Common myeloid progenitor, CD34-positive (primary cell): ENCODE results near the gene OR8B3.
"Not testable (repeated sequence)": the region's sequence is repeated elsewhere in the genome, so short reads cannot be mapped to it uniquely, and the experiment has no call there.

Experiments used
- CTCF ChIA-PET: fragments of 350-600 bp; sonication (Branson Sonifier 250); formaldehyde crosslinking; loops from one replicate; lab custom pipeline; 2021; ENCODE audit warnings: antibody characterized with exemption; lab: Charles Lee
- POLR2A ChIA-PET: fragments of 350-600 bp; sonication (Branson Sonifier 250); formaldehyde crosslinking; loops from one replicate; lab custom pipeline; 2021; ENCODE audit warnings: antibody characterized with exemption; lab: Charles Lee
- DNase-seq, 3 donors: peaks; one replicate each; pipeline versions ENCODE4 v3.0.0 to v3.0.0-alpha.2; 2013
- H3K27ac ChIP-seq, 2 experiments: 1 replicate in 1 of 2; 2 replicates in 1 of 2; pipeline ENCODE4 v1.7.0; 2013; ENCODE audit warnings: inconsistent platforms in 2 of 2, low read length in 2 of 2, mild to moderate bottlenecking in 2 of 2, low read depth in 1 of 2, moderate library complexity in 1 of 2; ENCODE audit not compliant: severe bottlenecking in 2 of 2, insufficient read depth in 1 of 2, poor library complexity in 1 of 2
- H3K27me3 ChIP-seq, 5 experiments: replicated peaks in 2 of 5; 1 replicate in 3 of 5; 2 replicates in 2 of 5; pipeline versions ENCODE4 v1.6.1 to v1.7.0; 2013; ENCODE audit warnings: low read length in 4 of 5, mild to moderate bottlenecking in 2 of 5, moderate library complexity in 2 of 5, inconsistent platforms in 1 of 5; ENCODE audit not compliant: insufficient read depth in 5 of 5, control insufficient read depth in 4 of 5
- H3K36me3 ChIP-seq, 4 experiments: 1 replicate in 2 of 4; 2 replicates in 2 of 4; pipeline versions ENCODE4 v1.6.1 to v1.7.0; 2013; ENCODE audit warnings: low read length in 3 of 4, control low read depth in 1 of 4, mild to moderate bottlenecking in 1 of 4; ENCODE audit not compliant: control insufficient read depth in 4 of 4, insufficient read depth in 4 of 4
- H3K4me1 ChIP-seq, 4 experiments: 1 replicate in 3 of 4; 2 replicates in 1 of 4; pipeline versions ENCODE4 v1.6.1 to v1.7.1; 2013; ENCODE audit warnings: low read length in 3 of 4, mild to moderate bottlenecking in 3 of 4, control low read depth in 1 of 4, inconsistent platforms in 1 of 4, moderate library complexity in 1 of 4; ENCODE audit not compliant: control insufficient read depth in 4 of 4, insufficient read depth in 4 of 4; ENCODE audit errors: control extremely low read depth in 1 of 4
- H3K4me3 ChIP-seq, 7 experiments: 1 replicate in 4 of 7; 2 replicates in 3 of 7; pipeline versions ENCODE4 v1.5.1 to v1.7.0; 2013; ENCODE audit warnings: mild to moderate bottlenecking in 7 of 7, low read length in 6 of 7, moderate library complexity in 6 of 7, inconsistent platforms in 2 of 7, low read depth in 2 of 7, control low read depth in 1 of 7; ENCODE audit not compliant: insufficient read depth in 4 of 7, control insufficient read depth in 1 of 7; ENCODE audit errors: extremely low read depth in 1 of 7
- H3K9me3 ChIP-seq, 5 experiments: 1 replicate in 4 of 5; 2 replicates in 1 of 5; pipeline versions ENCODE4 v1.6.1 to v1.7.1; 2013; ENCODE audit warnings: low read length in 4 of 5, mild to moderate bottlenecking in 2 of 5, inconsistent platforms in 1 of 5, low read depth in 1 of 5, moderate library complexity in 1 of 5; ENCODE audit not compliant: control insufficient read depth in 4 of 5, insufficient read depth in 2 of 5; ENCODE audit errors: control extremely low read depth in 1 of 5
- WGBS: methylation state at CpG from one replicate; pipeline ENCODE4 v1.1.5; 2013; ENCODE audit not compliant: insufficient coverage; 5-methylcytosine and 5-hydroxymethylcytosine counted together

The OR8B3 gene

GRCh38 chr11:124405581-124405980 lies 6.8 kb upstream of the OR8B3 start:
- Histone ChIP-seq H3K36me3 (no peaks in the 10 kb centered on the region), H3K27ac (no peak overlapping the region)
- WGBS = 100% methylated on average over 2 of the region's 2 CpGs

GRCh38 chr11:124403186-124403585 lies 4.4 kb upstream of the OR8B3 start:
- POLR2A ChIA-PET = not testable (repeated sequence)

More at GRCh38 chr11:124405581-124405980, 6.8 kb upstream of the OR8B3 start:
- Histone ChIP-seq H3K27me3 (peaks cover 0 to 19% (median 0%) of the 10 kb centered on the region in 5 experiments), H3K9me3 (no peaks in the 10 kb centered on the region), H3K4me1 (no peaks in the 10 kb centered on the region), H3K4me3 (no peak overlapping the region)
- ChIA-PET POLR2A (no interaction called here), CTCF (interaction anchor here (1.9 kb wide), 1 partner anchor 10 kb away, joined by 9 read pairs; no protein-coding TSS in a partner anchor)
- DNase-seq = no peak

GRCh38 chr11:124402326-124402922 lies 3.6 kb upstream of the OR8B3 start:
- DNase-seq = peak; percentile 59 to 83 (median 77)
- Histone ChIP-seq H3K27me3 (peaks cover 0 to 19% (median 0%) of the 10 kb centered on the region in 5 experiments), H3K4me1 (no peaks in the 10 kb centered on the region), H3K36me3 (no peaks in the 10 kb centered on the region), H3K27ac (no peak overlapping the region), H3K9me3 (no peaks in the 10 kb centered on the region), H3K4me3 (no peak overlapping the region)
- ChIA-PET POLR2A (interaction anchor here (0.6 kb wide), 1 partner anchor 19 kb away, joined by 3 read pairs; no protein-coding TSS in a partner anchor), CTCF (interaction anchor here (0.6 to 1.7 kb wide), 16 partner anchors 9 to 464 kb away, joined by 3 to 8 read pairs (median 4); no protein-coding TSS in a partner anchor)
- WGBS = 0% methylated on average over 1 of the region's 8 CpGs

More at GRCh38 chr11:124403186-124403585, 4.4 kb upstream of the OR8B3 start:
- H3K27ac ChIP-seq, H3K4me3 ChIP-seq, H3K36me3 ChIP-seq, H3K4me1 ChIP-seq, H3K9me3 ChIP-seq, DNase-seq: not testable (repeated sequence)
- no CpG with 5 or more reads among the region's 27 CpGs for WGBS
- H3K27me3 ChIP-seq = peaks cover 0 to 19% (median 0%) of the 10 kb centered on the region in 5 experiments
- CTCF ChIA-PET = interaction anchor here (1.4 to 1.6 kb wide), 2 partner anchors 31 to 186 kb away, joined by 3 to 5 read pairs; no protein-coding TSS in a partner anchor

- H3K9me3 ChIP-seq, POLR2A ChIA-PET, H3K4me3 ChIP-seq, H3K27me3 ChIP-seq, DNase-seq, H3K36me3 ChIP-seq, H3K4me1 ChIP-seq, H3K27ac ChIP-seq: not testable (repeated sequence)
- CTCF ChIA-PET = interaction anchor here (0.6 kb wide), 1 partner anchor 412 kb away, joined by 4 read pairs; no protein-coding TSS in a partner anchor
- no CpG with 5 or more reads among the region's 4 CpGs for WGBS
These were observed 2.0 kb downstream of the OR8B3 start for GRCh38 chr11:124396847-124397246.

GRCh38 chr11:124394408-124394807 lies 4.4 kb downstream of the OR8B3 start:
- ChIA-PET POLR2A (interaction anchor here (0.6 kb wide), 1 partner anchor 1486 kb away, joined by 6 read pairs; no protein-coding TSS in a partner anchor), CTCF (no interaction called here)
- WGBS = 100% methylated on average over 2 of the region's 3 CpGs

GRCh38 chr11:124384399-124384798 lies 14.4 kb downstream of the OR8B3 start, which contains the start of gene OR8B2:
OR8B2 (minus strand) TSS chr11:124384499; CDS start chr11:124383343, 1,156 bp downstream.
- POLR2A ChIA-PET = no interaction called here
- Histone ChIP-seq H3K27ac (no peak within 1 kb of the TSS), H3K27me3 (no peaks in the 10 kb centered on the region), H3K9me3 (no peaks in the 10 kb centered on the region), H3K4me1 (no peaks in the 10 kb centered on the region), H3K4me3 (no peak within 1 kb of the TSS), H3K36me3 (no peaks in the 10 kb centered on the region)
- WGBS = 92% methylated on average over 2 of the region's 2 CpGs
- CTCF ChIA-PET = no interaction called here
- DNase-seq = no peak

More at GRCh38 chr11:124394408-124394807, 4.4 kb downstream of the OR8B3 start:
- Histone ChIP-seq H3K4me3 (no peak overlapping the region), H3K27me3 (no peaks in the 10 kb centered on the region), H3K36me3 (no peaks in the 10 kb centered on the region), H3K9me3 (no peaks in the 10 kb centered on the region), H3K4me1 (no peaks in the 10 kb centered on the region), H3K27ac (no peak overlapping the region)
- peak in 2 of 3 donors; percentile 17 to 29 for DNase-seq

- H3K9me3 ChIP-seq, DNase-seq, H3K36me3 ChIP-seq, POLR2A ChIA-PET, H3K27ac ChIP-seq, CTCF ChIA-PET, H3K4me1 ChIP-seq, H3K27me3 ChIP-seq, H3K4me3 ChIP-seq: not testable (repeated sequence)
- 40% methylated on average over 1 of the region's 6 CpGs for WGBS
These were observed 16.0 kb downstream of the OR8B3 start for GRCh38 chr11:124382857-124383256.
